Ramos (cell line): Measurements from ENCODE around the gene RDH16.
"Not testable (repeated sequence)": the region's sequence is repeated elsewhere in the genome, so short reads cannot be mapped to it uniquely, and the experiment has no call there.

ENCODE experiments used
- in situ Hi-C: fragments of 300-500 bp; cut with MboI; formaldehyde crosslinking; loops from one replicate; pipeline ENCODE4 v1.14.3; 2022; ENCODE audit warnings: low sequenced_read_pairs; ENCODE audit not compliant: unreplicated experiment

Gene RDH16

GRCh38 chr12:56931474-56931978 is 25.9 kb downstream of the RDH16 start:
- in situ Hi-C loops = no loop called here

GRCh38 chr12:56930241-56930640 is 27.2 kb downstream of the RDH16 start:
- in situ Hi-C loops = no loop called here

GRCh38 chr12:56929780-56930179 is 27.6 kb downstream of the RDH16 start:
- in situ Hi-C loops = no loop called here

- in situ Hi-C loops = no loop called here
Measured at GRCh38 chr12:56928262-56928661, 29.1 kb downstream of the RDH16 start.

- in situ Hi-C loops = no loop called here
Measured at GRCh38 chr12:56927281-56927680, 30.1 kb downstream of the RDH16 start.

GRCh38 chr12:56922031-56922430 is 35.4 kb downstream of the RDH16 start:
- in situ Hi-C loops = no loop called here

- in situ Hi-C loops = no loop called here
Measured at GRCh38 chr12:56921346-56921745, 36.1 kb downstream of the RDH16 start.

- in situ Hi-C loops = not testable (repeated sequence)
Measured at GRCh38 chr12:56918139-56918538, 39.3 kb downstream of the RDH16 start.

- in situ Hi-C loops = no loop called here
Measured at GRCh38 chr12:56916996-56917333, 40.4 kb downstream of the RDH16 start.

- in situ Hi-C loops = no loop called here
Measured at GRCh38 chr12:56916296-56916995, 41.0 kb downstream of the RDH16 start.

- in situ Hi-C loops = no loop called here
Measured at GRCh38 chr12:56914724-56915123, 42.7 kb downstream of the RDH16 start.

GRCh38 chr12:56914256-56914655 is 43.2 kb downstream of the RDH16 start:
- in situ Hi-C loops = no loop called here

GRCh38 chr12:56909403-56909802 is 48.0 kb downstream of the RDH16 start:
- in situ Hi-C loops = not testable (repeated sequence)

- in situ Hi-C loops = no loop called here
Measured at GRCh38 chr12:56908136-56908535, 49.3 kb downstream of the RDH16 start.

GRCh38 chr12:56905852-56906251 is 51.6 kb downstream of the RDH16 start:
- in situ Hi-C loops = no loop called here

GRCh38 chr12:56903374-56903773 is 54.0 kb downstream of the RDH16 start:
- in situ Hi-C loops = no loop called here
